Measurements from ENCODE around the gene LINC01488. TPM values are rescaled to one million over a fixed set of nuclear protein-coding genes. Genes with fewer than 3 reads are reported as not detected.

LINC01488 gene
- total and polyA plus RNA-seq, 10 of the 15 experiments (the other 5 are each of a cell fraction or from before 2014, with no cell fraction given): not detected

GRCh38 chr11:69516526-69516925 is 35.1 kb downstream of the LINC01488 start:
- DNase-seq (ENCODE audit: low read depth, low spot score) (no peak), FAIRE-seq (no peak), ATAC-seq (no peak)
- intact Hi-C loops (cut with micrococcal nuclease; ENCODE audit: unreplicated experiment) (no loop called here), in situ Hi-C loops (cut with MboI) (no loop called here)
- Histone ChIP-seq H3K4me1 (ENCODE audit: control insufficient read depth, insufficient read depth, low read length) (no peaks in the 10 kb centered on the region), H3K27me3 (replicated peaks in 1 of 2; ENCODE audit: control insufficient read depth in 2 of 2, insufficient read depth in 2 of 2, low read length in 1 of 2) (peaks cover 0 to 2% of the 10 kb centered on the region in 2 experiments; a peak in 2 of 4 replicates), H3K9me3 (replicated peaks; ENCODE audit: control insufficient read depth, insufficient read depth, low read length) (peaks cover 7% of the 10 kb centered on the region; the same call in 2 of the 3 replicates), H4K20me1 (ENCODE audit: control insufficient read depth, insufficient read depth) (no peaks in the 10 kb centered on the region), H3K4me3 (no peak overlapping the region), H2AFZ (ENCODE audit: control insufficient read depth, low read depth, low read length) (no peak overlapping the region), H3K36me3 (ENCODE audit: control insufficient read depth in 2 of 2, insufficient read depth in 2 of 2, low read length in 1 of 2) (no peaks in the 10 kb centered on the region), H3K9ac (ENCODE audit: control insufficient read depth, insufficient read depth, low read length) (no peak overlapping the region), H3K27ac (ENCODE audit: control insufficient read depth, insufficient read depth) (no peak overlapping the region), H3K4me2 (ENCODE audit: control insufficient read depth, insufficient read depth) (no peak overlapping the region), H3K79me2 (ENCODE audit: control insufficient read depth, insufficient read depth, low read length) (no peaks in the 10 kb centered on the region)
- POLR2A ChIA-PET: interaction anchor here (0.6 kb wide), 1 partner anchor 38 kb away, joined by 4 read pairs; no protein-coding TSS in a partner anchor
- TF ChIP-seq BMI1 (IDR thresholded peaks at IDR 0.05; ENCODE audit: borderline replicate concordance) (no peak), SRF (IDR thresholded peaks at IDR 0.05; ENCODE audit: low read depth in 2 of 2, low read length in 2 of 2) (no peak), SMAD1 (IDR thresholded peaks at IDR 0.05; ENCODE audit: low read depth, partially characterized antibody) (no peak), MXI1 (IDR thresholded peaks at IDR 0.05; ENCODE audit: low read depth, low read length) (no peak), FOS (IDR thresholded peaks at IDR 0.05; ENCODE audit: borderline replicate concordance, extremely low read depth, insufficient read length) (no peak), USF1 (IDR thresholded peaks at IDR 0.05; ENCODE audit: borderline replicate concordance, extremely low read length, insufficient read depth, low read depth, low read length) (no peak), NR2C1 (IDR thresholded peaks at IDR 0.05) (no peak), TARDBP (IDR thresholded peaks at IDR 0.05; ENCODE audit: borderline replicate concordance) (no peak)
- BruUV-seq (replicated peaks): no TSS peak
- WGBS (ENCODE audit: insufficient coverage, insufficient replicate concordance, low lambda C conversion rate, missing lambda C conversion rate): 65% methylated on average over 3 of the region's 3 CpGs
- RAD21 ChIA-PET (ENCODE audit: unreplicated experiment): no interaction called here
- CTCF ChIA-PET: no interaction called here
- SMC1A ChIA-PET (ENCODE audit: uncharacterized antibody, unreplicated experiment): no interaction called here
